Measurements from ENCODE around the gene GUCY1A2.
"Not testable (repeated sequence)": the region's sequence is repeated elsewhere in the genome, so short reads cannot be mapped to it uniquely, and the experiment has no call there.

Gene GUCY1A2, protein sequence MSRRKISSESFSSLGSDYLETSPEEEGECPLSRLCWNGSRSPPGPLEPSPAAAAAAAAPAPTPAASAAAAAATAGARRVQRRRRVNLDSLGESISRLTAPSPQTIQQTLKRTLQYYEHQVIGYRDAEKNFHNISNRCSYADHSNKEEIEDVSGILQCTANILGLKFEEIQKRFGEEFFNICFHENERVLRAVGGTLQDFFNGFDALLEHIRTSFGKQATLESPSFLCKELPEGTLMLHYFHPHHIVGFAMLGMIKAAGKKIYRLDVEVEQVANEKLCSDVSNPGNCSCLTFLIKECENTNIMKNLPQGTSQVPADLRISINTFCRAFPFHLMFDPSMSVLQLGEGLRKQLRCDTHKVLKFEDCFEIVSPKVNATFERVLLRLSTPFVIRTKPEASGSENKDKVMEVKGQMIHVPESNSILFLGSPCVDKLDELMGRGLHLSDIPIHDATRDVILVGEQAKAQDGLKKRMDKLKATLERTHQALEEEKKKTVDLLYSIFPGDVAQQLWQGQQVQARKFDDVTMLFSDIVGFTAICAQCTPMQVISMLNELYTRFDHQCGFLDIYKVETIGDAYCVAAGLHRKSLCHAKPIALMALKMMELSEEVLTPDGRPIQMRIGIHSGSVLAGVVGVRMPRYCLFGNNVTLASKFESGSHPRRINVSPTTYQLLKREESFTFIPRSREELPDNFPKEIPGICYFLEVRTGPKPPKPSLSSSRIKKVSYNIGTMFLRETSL

DNA sequence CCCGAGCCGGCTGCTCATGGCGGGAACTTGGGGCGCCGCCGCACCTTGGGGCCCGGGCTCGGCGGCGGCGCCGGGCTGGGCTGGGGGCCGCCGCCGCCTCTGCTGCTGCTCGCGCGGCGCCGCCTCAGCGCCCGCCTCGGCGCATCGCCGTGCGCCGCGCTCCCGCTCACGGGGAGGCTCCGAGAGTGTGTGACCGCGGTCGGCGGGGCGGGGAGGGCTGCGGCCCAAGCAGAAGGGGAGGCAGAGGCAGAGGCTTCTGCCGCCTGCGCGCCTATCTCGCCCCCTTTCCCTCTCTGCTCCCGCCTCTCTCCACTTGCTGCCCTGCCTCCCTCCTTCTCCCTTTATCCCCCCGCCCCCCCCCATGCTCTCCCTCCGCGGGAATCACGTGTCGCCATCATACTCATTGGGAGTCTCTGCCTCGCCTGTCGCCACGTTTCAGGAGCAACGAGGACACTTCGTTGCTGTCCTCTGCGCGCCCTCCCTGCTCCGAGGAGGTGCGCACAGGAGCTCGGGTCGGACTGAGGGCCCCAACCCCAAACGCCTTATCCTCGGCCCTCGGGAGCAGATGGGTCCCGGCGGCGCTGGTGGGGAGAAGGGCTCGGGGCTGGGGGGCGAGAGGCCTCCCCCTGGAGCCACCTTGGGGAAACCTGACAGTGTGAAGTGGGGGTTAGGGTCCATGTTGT, at the start of gene GUCY1A2:
Gene GUCY1A2, minus strand, starts transcription at position 258 of the 683 bp plus-strand sequence. CDS start 421 bp downstream, outside the sequence.
- DNase-seq: no peak

DNA sequence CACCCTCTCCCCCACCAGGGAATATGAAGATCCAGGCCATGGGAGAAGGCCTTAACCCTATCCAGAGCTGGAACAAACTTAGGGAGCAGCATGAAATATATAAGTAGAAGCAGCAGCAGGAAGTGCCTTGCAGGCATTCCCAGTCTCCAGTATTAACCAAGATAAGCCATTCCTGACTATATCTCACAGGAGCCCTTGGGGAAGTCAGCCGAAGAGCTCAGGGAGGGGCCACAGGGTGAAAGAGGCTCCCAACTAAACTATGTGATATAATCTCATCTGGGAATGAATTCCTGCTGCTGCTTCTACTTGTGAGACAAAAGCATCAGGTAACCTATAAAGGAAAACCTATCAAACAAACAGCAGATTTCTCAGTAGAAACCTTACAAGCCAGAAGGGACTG, 36.1 kb upstream of the GUCY1A2 start:
- no peak for DNase-seq

DNA sequence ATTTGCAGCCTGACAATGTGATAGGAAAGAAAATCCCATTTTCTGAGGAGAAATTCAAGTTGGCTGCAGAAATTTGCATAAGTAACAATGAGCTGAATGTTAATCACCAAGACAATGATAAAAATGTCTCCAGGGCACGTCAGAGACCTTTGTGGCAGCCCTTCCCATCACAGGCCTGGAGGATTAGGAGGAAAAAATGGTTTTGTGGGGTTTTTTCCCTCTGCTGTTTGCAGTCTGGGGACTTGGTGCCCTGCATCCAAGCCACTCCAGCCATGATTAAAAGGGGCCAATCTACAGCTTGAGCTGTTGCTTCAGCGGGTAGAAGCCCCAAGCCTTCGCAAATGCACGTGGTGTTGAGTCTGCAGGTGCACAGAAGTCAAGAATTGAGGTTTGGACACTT, 33.1 kb upstream of the GUCY1A2 start:
- DNase-seq: not testable (repeated sequence)

DNA sequence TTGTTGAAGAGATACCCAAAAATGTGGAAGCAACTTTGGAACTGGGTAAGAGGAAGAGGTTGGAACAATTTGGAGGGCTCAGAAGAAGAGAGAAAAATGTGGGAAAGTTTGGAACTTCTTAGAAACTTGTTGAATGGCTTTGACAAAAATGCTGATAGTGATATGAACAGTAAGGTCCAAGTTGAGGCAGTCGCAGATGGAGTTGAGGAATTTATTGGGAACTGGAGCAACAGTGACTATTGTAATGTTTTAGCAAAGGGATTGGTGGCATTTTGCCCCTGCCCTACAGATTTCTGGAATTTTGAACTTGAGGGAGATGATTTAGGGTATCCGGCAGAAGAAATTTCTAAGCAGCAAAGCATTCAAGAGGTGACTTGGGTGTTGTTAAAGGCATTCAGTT, 32.6 kb upstream of the GUCY1A2 start:
- DNase-seq: not testable (repeated sequence)

DNA sequence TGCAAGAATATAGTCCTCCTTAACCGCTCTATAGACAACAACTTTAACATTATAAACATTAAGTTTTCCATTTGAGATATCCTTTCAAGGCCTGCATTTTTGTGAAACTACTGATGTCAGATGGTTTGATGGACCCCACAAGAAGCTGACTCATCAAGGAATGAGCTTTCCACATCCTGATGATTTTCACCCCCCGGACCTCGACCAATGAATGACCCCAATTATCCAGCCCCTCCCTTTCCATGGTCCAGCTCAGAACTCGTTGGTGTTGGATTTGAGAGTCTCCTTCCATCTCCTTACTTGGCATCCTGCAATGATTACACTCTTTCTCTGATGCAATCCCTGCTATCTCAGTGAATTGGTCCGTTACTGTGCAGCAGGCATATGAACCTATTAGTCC, 31.8 kb upstream of the GUCY1A2 start:
- no peak for DNase-seq

DNA sequence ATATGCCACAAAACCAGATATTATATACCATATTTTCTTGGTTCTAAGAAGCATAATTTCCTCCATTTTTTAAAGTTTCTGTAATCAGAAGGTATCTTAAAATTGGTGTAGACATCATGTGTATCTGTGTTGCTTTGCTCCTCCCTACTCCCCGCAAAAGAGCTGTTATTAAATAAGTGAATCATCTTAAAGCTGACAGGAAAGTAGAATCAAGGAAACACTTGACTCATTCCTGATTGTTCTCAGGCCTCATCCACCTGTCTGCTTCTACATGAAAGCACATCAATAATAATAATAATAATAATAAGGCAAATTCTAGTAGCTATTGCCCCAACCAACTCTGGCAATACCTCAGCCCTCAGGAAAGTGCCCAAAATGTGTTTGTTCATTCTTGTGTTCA, 26.2 kb upstream of the GUCY1A2 start:
- DNase-seq: no peak

DNA sequence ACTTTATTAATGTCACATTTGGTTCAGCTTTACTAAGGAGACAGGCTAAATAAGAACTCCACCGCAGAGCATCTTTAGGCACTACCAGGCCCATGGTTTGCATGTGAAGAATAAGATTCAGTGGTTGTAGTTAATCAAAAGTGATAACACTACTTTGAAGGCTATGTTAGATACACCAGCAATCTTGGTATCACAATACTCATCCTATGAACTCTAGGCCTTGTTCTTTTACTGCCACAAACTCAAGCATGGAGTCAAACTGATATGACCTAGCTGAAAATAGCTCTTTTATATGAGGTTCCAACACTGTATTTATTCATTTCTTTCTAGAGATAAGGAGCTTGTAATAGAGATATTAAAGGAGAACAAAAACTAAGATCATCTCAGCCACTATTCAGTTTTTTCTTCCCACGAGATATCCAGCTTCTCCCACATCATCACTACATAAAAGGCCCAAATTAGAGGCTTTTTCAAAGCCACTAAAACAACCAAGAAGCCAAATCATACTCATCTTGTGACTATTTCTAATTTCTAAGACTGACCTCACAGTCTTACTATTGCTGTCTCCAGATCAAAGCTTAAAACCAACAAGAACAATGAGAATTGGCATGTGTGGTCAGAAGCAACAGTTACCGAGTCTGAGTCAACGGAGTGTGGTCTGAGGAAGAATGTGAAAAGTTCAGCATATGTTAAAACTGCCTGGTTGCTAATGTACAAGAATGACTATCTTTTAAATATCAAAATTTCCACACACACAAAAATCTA, 25.1 kb upstream of the GUCY1A2 start:
- DNase-seq: peak; percentile 30

DNA sequence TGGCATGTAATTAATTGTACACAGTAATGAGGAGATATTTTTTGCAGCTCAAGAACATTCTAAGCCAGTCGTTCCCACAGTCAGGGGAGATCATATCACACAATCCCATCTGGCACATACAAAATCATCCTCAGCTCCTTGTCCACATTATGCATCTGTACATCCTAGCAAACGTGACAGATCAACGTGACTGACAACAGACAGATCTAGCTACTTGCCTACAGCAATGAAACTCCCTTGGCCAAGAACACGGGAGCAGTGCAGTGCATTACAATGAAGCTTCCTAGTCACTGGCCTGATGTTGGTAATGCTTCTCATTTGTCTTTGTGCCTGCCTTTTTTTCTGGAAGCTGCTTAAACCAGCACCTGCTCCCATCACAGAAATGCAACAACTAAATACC, 24.5 kb upstream of the GUCY1A2 start:
- no peak for DNase-seq

DNA sequence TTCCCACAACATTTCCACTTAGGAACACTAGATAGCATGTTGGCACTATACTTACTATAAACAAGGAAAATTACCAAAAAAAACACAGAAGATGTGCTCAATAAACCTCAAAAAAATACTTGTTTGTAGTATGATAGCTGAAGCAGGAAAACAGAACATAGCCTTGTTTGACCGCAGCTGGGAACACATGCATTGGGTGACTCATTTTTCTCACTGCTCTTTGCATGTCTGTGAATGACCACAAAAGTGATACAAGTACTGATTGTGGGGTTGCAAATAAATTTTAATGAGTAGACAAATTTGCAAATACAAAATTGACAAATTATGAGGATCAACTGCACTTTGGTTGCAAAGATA, 22.8 kb upstream of the GUCY1A2 start:
- DNase-seq: peak; percentile 37

DNA sequence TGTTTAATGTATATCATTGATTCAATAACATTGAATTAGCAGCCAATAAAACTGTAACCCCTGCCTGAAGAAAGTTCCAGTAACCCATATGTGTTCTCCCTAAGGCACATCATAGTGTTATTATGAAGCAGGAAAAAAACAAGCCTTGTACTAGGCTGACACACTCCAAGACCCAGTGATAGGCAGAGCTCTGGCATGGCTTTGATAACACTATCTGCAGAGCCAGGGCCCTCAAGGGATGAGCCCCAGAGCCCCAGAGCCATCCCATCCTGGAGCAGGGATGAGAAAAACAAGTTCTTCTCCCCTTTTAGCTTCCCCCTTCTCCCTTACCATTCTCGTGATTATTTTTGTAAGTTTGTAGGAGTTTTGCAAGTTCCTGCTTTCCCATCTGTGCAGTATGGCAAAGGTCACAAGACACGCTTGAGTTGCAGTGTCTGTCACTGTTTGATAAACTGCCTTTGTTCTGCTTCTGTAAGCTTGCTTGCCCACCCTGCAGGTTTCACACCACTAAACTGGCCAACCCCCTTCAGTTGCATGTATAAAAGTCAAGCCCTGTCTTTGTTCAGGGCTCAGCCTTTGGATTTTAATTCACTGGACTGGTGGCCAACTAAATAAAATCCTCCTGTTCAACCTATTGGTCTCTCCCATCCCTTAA, 22.3 kb upstream of the GUCY1A2 start:
- DNase-seq: peak; percentile 19

DNA sequence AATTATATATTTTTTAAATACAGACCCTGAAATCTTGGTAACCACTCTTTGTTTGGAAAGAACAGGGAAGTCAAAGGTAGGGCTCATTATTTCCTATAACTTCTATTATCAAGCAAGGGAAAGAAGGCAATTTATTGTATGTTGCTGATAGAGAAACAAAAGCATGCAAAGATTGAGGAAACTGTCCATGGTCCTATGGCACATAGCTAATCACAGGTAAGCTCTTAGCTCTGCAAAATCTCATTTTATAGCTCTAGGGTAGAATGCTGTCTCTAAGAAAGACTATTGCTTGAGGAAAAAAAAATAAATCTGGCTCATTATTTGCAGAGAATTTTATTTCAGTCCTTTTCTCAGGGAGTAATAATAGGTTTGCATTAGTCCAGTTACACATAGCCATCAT, 7.4 kb upstream of the GUCY1A2 start:
- DNase-seq: no peak

DNA sequence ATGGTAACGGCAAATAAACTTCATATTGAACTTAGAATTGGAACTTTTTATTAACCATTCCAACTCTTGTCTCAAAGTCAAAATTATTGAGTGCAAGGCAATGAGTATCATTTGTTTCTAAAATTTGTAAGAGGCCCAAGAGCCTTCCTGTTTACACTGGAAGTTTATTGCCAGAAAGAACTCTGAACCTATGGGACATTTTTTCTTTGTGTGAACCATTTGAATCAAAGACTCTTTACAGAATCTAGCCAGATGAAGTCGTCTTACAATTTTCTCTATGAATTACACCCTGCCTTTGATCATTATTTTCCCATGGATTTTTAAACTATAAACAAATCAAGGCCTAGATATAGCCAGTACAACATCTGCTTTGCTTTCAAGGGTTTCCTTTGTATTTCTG, 2.3 kb upstream of the GUCY1A2 start:
- DNase-seq: no peak

DNA sequence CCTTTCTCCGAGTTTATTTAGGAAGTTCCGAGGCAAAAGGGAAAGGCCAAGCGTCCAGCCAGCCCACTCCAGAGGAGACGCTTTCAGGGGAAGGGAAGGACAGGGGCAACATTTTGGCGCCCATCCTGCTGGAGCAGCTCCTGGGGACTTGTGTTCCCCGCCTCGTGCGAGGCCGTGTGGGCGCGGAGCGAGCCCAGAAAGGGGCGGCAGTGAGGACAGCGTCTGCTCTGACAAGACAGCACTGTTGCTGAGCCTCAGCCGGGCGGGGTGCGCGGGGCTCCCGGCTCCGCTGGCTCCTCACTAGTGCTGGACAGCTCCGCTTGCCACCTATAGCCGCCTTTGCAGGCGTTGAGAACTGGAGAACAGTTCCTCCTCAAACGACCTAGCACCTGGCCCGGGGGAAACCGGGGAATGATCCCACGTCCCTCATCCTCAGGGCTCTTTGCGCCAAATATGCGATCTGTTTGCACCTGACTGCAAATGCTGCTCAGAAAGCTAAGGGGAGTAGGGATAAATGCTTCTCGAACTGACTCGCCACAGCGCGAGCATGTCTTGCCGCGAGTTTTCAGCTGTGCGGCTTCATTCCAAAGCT, 722 bp upstream of the GUCY1A2 start:
- DNase-seq: no peak

DNA sequence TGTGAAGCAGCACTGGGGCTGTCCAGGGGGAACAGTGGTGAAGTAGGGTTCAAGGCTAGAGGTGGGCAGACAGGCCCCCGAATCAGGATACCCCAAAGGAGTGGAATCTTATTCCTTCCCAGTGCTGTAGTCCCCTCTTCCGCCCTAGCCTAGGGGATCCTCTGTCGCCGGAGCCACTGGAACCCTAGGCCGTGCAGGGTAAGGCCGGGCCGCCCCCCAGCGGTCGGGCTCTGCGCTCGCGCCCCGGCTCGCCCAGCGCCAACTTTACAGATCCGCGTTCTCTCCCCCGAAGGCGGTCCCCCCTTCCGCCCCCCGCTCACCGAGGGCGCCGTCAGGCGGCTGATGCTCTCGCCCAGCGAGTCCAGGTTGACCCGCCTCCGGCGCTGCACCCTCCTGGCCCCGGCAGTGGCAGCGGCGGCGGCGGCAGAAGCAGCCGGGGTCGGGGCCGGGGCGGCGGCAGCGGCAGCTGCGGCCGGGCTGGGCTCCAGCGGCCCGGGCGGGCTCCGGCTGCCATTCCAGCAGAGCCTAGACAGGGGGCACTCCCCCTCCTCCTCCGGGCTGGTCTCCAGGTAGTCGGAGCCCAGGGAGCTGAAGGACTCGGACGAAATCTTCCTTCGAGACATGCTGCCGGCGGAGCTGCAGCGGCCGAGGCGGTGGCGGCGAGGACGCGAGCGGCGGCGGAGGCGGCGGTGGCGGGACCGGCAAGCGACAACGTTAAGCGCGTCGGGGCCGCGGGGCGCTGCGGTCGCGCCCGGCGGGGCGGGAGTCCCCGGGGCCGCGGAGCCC, 650 bp downstream of the GUCY1A2 start:
- DNase-seq: no peak

DNA sequence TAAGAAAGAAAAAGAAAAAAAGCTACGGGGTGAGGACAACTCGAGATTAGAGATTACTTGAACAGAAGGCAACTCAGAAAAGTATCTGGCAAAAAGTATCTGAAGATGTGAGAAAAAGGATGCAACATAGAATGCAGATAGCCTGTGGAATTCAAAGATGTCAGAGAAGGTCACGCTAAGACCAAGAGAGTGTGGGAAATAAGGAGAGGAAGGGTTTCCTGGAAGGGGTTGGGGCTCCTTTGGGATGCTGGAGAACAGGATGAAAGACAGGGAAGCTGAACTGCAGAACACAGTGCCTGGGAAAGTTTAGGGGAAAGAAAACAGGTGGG, 1.2 kb downstream of the GUCY1A2 start:
- DNase-seq: no peak

DNA sequence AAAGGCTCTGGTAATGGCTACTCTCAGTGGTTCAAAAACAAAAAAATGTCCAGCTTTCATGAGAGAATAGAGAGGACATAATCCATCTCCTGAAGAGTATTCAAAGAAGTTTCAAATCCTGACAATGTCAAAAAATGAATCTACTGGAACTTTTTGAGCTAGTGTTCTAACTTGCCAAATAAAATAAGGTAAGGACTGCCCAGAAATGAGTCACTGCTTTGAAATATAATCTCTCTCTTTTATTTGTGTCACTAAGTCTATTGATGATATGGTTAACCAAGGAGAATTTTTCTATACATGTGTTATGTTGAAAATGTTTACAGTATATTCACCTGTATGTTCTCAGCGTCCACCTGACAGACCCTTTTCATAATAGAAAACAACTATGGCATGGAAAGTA, 3.4 kb downstream of the GUCY1A2 start:
- DNase-seq: no peak

DNA sequence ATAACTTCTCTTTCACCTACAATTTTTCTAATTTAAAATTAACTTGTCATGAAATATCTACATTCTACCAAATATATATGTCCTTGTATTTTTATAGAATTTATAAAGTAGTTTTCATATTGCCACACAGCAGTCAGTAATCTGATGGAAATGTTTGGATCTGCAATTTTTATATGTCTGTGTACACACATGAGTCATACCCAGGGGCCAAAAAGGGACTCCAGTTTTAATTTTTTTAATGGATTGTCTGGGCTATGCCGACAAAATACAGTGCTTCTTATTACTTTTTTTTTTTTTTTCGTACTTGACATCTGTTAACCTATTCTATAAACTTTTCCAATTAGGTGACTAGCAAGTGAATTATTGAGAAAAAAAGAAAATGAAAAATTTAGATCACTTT, 6.3 kb downstream of the GUCY1A2 start:
- DNase-seq: no peak

DNA sequence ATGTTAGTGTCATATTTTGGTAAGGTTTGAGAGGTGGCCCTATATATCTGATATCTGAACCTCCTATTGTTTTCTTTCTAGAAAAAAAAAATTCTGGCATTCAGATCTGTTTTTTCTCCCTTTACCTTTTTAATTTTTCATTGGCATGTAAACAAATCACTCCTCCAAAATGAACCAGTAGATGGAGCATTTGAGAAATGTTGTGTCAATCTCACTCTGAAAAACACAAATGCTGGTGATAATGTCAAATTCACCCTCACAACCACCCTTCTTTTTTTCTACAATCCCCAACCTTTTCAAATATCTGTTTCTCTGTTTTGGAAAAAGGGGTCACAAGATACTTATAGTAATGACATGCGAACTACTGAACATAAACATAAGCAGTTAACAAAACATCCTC, 9.1 kb downstream of the GUCY1A2 start:
- no peak for DNase-seq

DNA sequence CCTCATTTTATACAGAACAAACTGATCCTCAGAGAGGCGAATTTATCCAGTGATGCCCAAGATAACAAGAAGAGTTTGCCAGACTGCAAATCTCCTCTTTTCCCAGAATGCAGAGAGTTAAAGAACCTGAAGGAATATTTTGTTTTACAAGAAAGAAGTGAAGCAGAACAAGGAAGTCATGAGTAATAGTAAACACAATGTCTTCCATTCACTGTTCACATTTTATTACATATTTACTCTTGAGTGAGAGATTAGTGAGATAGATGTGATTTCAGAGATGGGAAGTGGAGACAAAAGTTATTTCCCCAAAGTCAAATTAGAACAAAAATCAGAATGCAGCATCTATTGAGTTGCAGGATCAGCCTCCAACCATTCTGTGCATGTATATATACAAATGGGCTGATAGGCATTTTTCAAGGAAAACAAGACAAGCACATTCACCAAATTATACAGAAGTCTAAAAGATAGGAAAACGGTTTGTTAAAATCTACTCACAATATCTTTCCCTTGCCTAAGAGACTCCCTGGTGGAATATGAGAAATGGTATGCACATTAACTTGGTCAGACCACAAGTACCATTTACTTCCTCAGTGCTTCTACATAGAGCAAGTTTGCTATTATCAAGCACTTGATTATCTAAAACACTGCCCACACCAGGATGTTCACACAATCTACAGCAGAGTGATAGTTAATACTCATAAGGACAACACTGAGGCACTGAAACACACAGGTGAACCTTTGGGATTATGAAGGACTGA, 12.0 kb downstream of the GUCY1A2 start:
- no peak for DNase-seq

DNA sequence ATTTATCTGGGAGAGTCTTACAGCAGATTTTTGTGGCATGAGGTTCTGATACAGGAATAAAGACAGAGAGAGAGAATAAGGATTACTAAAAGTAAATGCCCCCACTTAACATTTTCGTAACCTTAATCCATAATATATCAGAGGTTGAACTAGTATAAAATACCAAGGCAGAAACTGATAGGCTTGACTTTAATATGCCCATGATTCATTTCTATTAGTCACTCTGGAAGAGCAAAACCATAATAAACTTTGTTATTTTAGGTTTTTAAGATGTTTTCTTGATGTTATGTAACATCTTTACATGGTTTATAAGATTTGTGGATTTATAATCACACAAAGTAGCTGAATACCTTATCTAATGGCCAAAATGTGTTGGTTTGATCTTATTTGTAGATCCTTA, 19.1 kb downstream of the GUCY1A2 start:
- DNase-seq: no peak

DNA sequence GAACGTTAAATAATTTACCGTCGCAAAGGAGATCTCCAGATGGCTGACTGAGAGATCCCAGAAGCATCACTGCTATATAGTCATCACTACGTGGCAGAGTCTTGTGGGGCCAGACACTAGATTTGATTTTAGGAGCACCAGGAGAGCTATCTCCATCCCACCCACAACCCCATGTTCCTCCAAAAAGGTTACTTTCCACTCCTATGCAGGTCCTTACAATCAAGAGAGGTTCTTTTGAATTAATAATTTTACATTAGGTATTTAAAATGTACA, 19.4 kb downstream of the GUCY1A2 start:
- DNase-seq: no peak
